HL-60/S4 treated with phorbol 12-myristate 13-acetate at 8.2 ng/mL for 4 days and 3 days (cell line): Measurements from ENCODE around the gene E2F4.

Source experiments
- in situ Hi-C: fragments of 300-500 bp; cut with MboI; formaldehyde crosslinking; loops from 2 replicates; pipeline ENCODE4 v1.15.0; 2022; ENCODE audit warnings: low sequenced_read_pairs

The E2F4 gene

GRCh38 chr16:67247192-67248072 lies 55.5 kb downstream of the E2F4 start, which contains the start of gene FHOD1:
Gene FHOD1 (minus strand): TSS chr16:67247481. CDS start chr16:67247410, 71 bp downstream.
- in situ Hi-C loops, result no loop called here

GRCh38 chr16:67248073-67248400 lies 56.1 kb downstream of the E2F4 start:
- in situ Hi-C loops, result no loop called here
